ENCODE measurements around the gene UBR4.

The UBR4 gene

DNA sequence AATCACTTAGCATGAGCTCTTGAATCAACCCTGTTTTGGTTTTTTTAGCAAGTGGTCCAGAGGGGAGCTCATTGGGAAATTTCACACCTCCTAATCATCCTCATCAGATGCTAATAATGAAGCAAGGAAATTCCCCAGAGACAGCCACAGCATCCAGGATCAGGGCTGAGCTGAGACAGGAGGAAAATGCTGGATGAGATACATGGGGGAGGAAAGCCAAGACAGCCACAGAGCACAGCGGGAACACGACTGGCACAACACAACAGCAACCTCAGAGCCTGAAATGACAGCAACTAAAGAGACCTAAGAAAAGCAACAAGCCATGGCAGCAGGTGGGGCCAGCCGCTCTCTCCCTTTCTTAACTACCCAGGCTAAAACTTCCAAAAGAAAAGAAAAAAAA is 70.4 kb downstream of the UBR4 start:
- DNase-seq (ENCODE audit: low spot score) = no peak

DNA sequence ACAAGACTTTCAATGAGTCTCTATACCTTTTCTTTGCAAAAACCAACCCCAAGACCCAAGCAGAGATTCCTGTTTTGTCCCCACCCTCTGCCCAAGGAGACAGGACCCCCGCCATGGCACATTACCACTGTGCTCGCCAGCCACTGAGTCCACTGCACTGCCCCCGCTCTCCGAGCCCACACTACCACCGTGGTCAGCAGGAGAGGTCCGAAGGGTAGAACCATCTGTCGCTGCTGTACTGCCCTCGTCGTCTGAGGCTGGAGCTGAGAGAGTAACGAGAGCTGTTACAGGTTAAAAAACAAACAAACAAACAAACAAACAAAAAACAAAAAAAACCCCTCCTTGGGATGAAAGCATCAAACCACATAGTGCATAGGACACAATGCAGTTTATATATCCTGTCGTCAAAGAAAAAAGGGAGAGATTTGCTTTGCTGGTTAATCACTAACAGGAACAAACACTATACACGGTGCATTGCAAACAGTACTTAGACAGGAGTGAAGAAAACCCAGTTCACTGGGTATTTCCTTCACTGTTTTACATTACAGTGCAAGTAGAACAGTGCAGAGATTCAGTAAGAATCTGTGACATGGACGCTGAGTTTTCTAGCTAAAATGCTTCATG is 71.0 kb downstream of the UBR4 start:
- no peak for DNase-seq (ENCODE audit: low spot score)

DNA sequence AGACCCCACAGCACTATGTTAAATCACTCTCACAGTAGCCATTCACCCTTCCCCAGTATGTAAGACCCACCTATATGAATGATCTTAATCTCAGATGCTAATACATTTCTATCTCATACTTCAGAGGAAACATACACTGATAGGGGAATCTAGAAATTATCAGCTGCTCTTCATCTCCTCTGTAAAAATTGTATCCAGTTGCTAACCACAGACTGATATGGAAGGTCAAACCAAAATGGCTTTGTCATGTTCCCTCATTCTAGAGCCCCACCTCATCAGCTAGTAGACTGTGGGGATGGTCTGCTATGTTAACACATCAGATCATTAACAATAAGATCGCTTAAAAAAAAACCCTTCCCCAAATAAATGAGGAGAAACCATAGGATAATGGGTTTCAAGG is 71.7 kb downstream of the UBR4 start:
- no peak for DNase-seq (ENCODE audit: low spot score)

DNA sequence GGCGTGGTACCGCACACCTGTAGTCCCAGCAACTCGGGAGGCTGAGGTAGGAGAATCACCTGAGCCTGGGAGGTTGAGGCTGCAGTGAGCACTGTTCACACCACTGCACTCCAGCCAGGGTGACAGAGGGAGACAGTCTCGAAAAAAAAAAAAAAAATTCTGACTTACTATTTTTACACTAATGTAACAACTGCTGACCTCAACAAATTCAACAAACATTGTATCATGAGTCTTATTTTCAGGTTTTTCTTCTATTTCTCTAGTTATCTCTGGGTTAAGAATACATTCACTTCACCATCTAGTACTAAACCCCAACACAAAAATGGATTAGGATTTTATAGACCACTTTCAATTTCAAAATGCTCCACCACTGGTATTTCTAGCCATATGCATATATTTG is 72.9 kb downstream of the UBR4 start:
- no peak for DNase-seq (ENCODE audit: low spot score)

- DNase-seq (ENCODE audit: low spot score) = no peak
These were observed 76.7 kb downstream of the UBR4 start for GRCh38 chr1:19133360-19133759.

GRCh38 chr1:19130468-19130867 is 79.6 kb downstream of the UBR4 start:
- no peak for DNase-seq (ENCODE audit: low spot score)

- DNase-seq (ENCODE audit: low spot score) = no peak
These were observed 81.0 kb downstream of the UBR4 start for GRCh38 chr1:19128968-19129514.

DNA sequence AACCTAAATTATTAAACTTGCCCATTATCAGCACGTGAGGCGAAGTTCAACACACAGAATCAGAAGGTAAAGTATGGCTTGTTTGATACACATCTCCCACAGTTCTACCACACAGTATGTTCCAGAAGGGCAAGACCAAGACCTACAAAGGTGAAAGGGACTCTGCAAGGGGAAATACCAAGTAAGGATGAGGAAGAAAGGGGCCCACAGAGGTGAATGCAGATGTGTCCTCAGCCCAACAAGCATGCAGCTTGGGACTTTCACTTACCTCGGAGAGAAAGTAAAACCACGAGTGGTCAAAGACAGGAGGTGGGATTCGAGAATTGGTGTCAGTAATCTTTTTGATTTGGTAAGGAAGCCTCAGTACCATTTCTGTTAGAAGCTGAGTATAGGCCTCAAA is 85.8 kb downstream of the UBR4 start:
- DNase-seq (ENCODE audit: low spot score) = no peak

DNA sequence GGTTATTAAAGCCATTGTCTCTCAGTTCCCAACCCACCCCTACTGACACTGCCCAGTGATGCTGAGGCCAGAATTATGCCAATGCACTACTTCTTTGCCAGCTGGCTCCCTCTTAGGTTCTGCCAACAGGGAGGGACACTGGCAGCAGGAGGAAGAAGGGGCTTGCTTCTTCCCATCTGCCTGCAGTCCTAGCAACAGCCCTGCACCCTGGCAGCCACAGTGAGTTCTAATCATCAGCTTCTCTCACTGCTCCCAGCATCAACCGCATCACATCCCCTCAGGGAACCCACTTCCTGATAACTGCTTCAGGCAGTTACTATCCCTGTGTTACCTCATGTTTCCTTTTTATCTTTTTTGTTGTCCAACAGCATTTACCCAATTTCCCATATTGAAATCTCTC is 86.2 kb downstream of the UBR4 start:
- DNase-seq (ENCODE audit: low spot score) = peak; percentile 30

DNA sequence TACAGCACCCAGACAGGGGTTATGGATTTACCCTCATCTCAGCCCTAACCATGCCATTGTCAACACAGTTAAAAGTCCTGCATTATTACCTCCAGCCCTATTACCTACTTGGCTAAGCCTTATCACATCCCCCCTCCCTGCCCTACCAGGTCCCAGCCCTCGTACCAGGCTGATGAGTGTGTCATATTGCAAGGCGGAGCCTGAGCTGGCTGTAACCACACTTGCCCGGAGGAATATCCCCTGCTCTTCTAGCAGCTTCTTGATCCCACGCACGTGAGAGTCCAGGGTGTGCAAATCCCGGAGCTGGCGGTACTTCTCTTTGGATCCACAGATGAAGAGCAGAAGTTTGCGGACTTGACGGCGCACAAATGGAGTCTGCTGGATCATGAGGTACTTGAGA is 87.4 kb downstream of the UBR4 start:
- no peak for DNase-seq (ENCODE audit: low spot score)

DNA sequence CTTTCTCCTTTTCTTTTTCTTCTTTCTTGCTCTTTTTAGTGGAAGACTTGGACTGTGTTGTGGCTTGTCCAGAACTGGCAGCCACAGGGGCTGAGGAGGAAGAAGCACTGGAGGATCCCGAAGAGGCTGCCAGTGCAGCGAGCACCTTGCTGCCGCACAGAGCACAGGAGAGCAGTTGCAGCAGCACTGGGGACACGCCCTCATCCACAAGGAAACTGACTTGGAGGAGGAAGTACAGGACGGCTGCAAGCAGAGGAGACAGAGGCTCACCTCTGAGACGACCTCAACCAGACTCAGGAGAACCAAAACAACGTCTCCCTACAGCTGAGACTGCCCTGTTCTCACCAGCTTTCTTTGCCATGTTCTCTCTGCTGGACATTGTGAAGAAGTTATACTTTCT is 88.9 kb downstream of the UBR4 start:
- no peak for DNase-seq (ENCODE audit: low spot score)

DNA sequence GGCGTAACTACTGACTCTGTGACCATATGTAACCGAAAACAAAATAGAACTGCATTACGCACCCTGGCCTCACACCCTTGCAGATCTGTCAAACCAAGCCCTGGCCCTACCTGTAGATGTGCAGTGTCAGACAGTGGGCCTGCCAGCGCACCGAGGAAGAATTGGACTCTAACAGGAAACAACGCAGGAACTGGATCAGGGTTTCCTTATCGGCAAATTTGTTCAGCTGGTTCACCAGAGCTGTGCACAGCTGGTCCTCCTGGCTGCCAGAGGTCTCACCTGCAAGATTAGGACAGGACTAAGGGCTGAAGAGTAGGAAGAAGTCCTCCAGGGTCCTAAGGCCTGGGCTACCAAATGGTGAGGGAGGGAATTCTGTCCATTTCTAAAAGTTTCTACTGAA is 90.0 kb downstream of the UBR4 start:
- no peak for DNase-seq (ENCODE audit: low spot score)

DNA sequence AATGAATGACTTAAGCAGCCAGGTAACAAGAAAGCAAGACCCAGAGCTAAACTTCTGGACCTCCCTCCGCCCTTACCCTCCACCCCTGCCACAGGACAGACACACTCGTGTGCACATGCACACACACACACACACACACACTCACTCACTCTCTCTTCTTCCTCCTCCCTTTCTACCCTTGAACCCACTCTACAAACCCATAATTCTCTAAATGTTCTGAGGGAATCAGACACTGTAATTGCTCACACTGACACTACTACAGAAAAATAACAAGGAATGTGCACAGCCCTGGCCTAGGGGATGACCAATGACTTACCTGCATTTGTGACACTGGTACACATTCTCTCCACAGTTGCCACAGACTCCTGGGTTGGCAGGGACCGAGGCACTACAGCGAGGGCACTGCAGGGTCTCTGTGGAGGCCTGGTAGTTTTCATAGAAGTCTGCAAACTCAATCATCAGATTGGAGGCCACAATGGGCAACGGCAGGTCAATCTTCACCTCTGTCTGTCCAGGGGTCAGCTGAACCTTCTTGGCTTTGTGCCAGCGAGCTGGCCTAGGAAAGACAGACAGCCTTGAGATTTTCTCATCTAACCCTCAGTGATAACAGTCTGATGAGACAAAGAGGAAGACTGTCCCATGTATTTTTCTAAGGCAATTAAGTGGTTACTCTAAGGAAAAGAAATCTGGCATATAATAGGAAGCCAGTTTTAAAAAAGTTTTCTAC is 94.8 kb downstream of the UBR4 start:
- no peak for DNase-seq (ENCODE audit: low spot score)

DNA sequence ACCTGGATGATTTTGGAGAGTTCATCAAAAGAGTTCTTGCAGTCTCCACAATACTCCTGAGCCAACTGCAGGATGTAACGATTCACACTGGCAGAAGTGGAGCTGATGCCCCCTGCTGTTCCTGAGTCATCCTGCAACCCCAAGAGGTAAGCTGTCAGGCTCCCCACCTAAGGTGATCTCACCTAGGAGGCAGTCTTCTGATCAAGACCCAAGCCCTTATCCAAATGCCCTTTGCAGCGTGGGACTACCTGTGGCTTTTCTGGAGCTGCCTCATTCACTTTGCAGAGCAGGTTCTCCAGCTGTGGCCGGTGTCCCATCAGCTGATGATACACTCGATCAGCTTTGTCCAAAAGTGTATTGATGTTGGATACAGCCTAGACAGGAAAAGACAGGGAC is 96.4 kb downstream of the UBR4 start:
- peak; percentile 9 for DNase-seq (ENCODE audit: low spot score)

GRCh38 chr1:19112891-19113696 is 97.0 kb downstream of the UBR4 start:
- no peak for DNase-seq (ENCODE audit: low spot score)

GRCh38 chr1:19110257-19110927 is 99.7 kb downstream of the UBR4 start:
- DNase-seq (ENCODE audit: low spot score) = no peak

- DNase-seq (ENCODE audit: low spot score) = no peak
These were observed 100.5 kb downstream of the UBR4 start for GRCh38 chr1:19109545-19109944.

DNA sequence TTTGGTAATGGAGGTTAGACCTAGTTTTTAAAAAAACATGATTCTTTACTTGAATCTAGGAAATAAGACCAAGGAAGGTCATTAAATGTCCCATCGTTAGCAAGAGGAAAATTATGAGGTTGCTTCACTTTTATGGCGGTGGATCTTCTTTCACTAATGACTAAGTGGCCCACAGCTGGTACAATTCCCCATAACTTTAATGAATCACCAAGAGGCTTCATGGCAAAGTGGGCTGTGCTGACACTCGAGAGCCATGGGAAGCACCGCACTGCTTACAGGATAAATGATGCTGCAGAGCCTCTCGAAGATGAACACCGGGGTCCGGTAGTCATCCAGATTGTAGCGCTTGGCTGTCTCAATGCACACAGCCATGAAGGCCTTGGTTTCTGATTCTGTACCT is 108.8 kb downstream of the UBR4 start:
- no peak for DNase-seq (ENCODE audit: low spot score)

DNA sequence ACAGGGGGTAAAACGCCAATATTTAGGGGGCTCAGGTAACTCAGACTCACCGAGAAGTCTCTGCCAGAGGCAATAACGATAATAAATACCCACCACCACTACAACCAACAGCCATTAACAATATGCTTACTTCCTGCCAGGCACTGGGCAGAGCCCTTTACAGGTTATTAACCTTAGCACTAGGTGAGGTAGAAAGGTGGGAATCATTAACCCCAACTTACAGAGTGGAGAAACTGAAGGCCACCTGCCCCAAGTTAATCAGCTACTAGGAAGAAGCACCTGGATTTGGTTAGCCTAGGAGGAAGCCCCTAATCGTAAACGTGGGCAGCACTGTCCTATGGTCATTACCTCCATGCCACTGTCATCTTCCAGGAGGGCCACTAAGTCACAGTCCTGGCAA is 110.0 kb downstream of the UBR4 start:
- DNase-seq (ENCODE audit: low spot score) = no peak

DNA sequence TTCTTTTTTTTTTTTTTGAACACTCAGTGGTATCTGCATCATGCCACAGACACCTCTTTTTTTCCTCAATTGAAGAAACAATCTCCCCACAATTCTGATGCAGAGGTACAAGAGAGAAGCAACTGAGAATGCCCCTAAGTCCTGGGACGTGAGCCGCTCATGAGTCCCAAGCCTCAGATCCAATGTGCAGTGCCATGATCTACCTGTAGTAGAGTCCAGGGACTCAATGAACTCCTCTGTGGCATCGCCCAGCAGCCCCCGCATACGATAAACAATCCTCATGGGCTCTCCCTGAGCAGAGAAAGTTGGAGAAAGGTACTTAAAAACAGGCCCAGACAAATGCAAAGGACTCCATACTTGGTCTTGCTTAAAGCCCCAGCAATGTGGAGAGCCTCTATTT is 113.1 kb downstream of the UBR4 start:
- DNase-seq (ENCODE audit: low spot score) = no peak

GRCh38 chr1:19096036-19096833 is 113.8 kb downstream of the UBR4 start:
- DNase-seq (ENCODE audit: low spot score) = peak; percentile 9
